OCI-LY3 (cell line): Measurements from ENCODE around the gene MYO1E.

Source experiments
- CTCF ChIP-seq: fragments of 200-600, 300-600 bp; sonication (generic); IDR thresholded peaks from 2 replicates; pipeline ENCODE4 v1.5.1; 2014; ENCODE audit warnings: antibody characterized with exemption, low read length, low read depth
- EZH2phosphoT487 ChIP-seq: fragments of 200-600 bp; shearing (Covaris generic); IDR thresholded peaks from 2 replicates; pipeline ENCODE4 v1.6.1; 2018; ENCODE audit warnings: antibody characterized with exemption, mixed run types, low read depth

GRCh38 chr15:59172289-59172901 is 200.3 kb downstream of the MYO1E start:
- TF ChIP-seq CTCF, result no peak
- TF ChIP-seq EZH2phosphoT487, result no peak
